ENCODE results near the gene OMP. TPM values are rescaled to one million over a fixed set of nuclear protein-coding genes. Genes with fewer than 3 reads are reported as not detected.

Gene OMP
- total and polyA plus RNA-seq, 2 of the 13 experiments (the other 11 are each of a cell fraction or from before 2014, with no cell fraction given): not detected

GRCh38 chr11:77148963-77149715 is 46.5 kb downstream of the OMP start (continued):
- TF ChIP-seq PRDM10 (CRISPR knock-in tag; IDR thresholded peaks at IDR 0.05; ENCODE audit: low read depth) (no peak), DDIT3 (CRISPR knock-in tag; IDR thresholded peaks at IDR 0.05) (no peak), ZBTB34 (CRISPR knock-in tag; IDR thresholded peaks at IDR 0.05) (no peak)

- no peak for DNase-seq (ENCODE audit: low spot score)
- TF ChIP-seq ELF3 (CRISPR knock-in tag; IDR thresholded peaks at IDR 0.05) (no peak), PCBP2 (optimal IDR thresholded peaks at IDR 0.05; ENCODE audit: low read depth, low read length, poor library complexity, severe bottlenecking) (no peak), THAP9 (CRISPR knock-in tag; IDR thresholded peaks at IDR 0.05; ENCODE audit: borderline replicate concordance) (no peak), ZNF18 (CRISPR knock-in tag; IDR thresholded peaks at IDR 0.05; ENCODE audit: insufficient replicate concordance) (no peak), MAZ (IDR thresholded peaks at IDR 0.05; ENCODE audit: borderline replicate concordance, low read depth, low read length) (no peak), MAZ (CRISPR knock-in tag; IDR thresholded peaks at IDR 0.05; ENCODE audit: low read depth) (no peak), NFATC3 (CRISPR knock-in tag; IDR thresholded peaks at IDR 0.05) (no peak)
These were observed 47.2 kb downstream of the OMP start for GRCh38 chr11:77149716-77150392.

More at GRCh38 chr11:77149716-77150392, 47.2 kb downstream of the OMP start:
- no TSS peak for BruUV-seq (replicated peaks)
- Histone ChIP-seq H3K27ac (ENCODE audit: extremely low read length, insufficient read depth, low read length) (no peak overlapping the region), H3K4me3 (replicated peaks in 1 of 3; ENCODE audit: insufficient read depth in 1 of 3, low read depth in 2 of 3, low read length in 3 of 3) (no peak overlapping the region), H3K36me3 (replicated peaks in 1 of 2; ENCODE audit: control insufficient read depth in 1 of 2, insufficient read depth in 2 of 2, low read length in 2 of 2) (no peaks in the 10 kb centered on the region), H2AFZ (ENCODE audit: low read length) (no peak overlapping the region), H4K20me1 (ENCODE audit: insufficient read depth, low read length) (no peaks in the 10 kb centered on the region), H3K79me2 (ENCODE audit: insufficient read depth, low read length) (no peaks in the 10 kb centered on the region), H3K9me3 (ENCODE audit: low read length) (no peaks in the 10 kb centered on the region), H3K27me3 (ENCODE audit: control insufficient read depth in 1 of 2, insufficient read depth in 2 of 2, low read length in 2 of 2) (no peaks in the 10 kb centered on the region), H3K4me1 (ENCODE audit: insufficient read depth, low read length) (peaks cover 33% of the 10 kb centered on the region), H3K4me2 (ENCODE audit: low read depth, low read length) (no peak overlapping the region), H3K9ac (ENCODE audit: insufficient read depth, low read depth, low read length) (no peak overlapping the region)
- ChIA-PET CTCF (ENCODE audit: low intra/inter-chr PET ratio, low total read pairs) (no interaction called here), POLR2A (no interaction called here)
- no peak for ATAC-seq
- intact Hi-C loops (cut with micrococcal nuclease; ENCODE audit: unreplicated experiment) (no loop called here), in situ Hi-C loops (cut with HindIII; ENCODE audit: extremely low pct_ligation_motif_present, low pct_unique_long_range_greater_than_20kb) (no loop called here)
- FAIRE-seq: no peak
- 94% methylated on average over 8 of the region's 12 CpGs for WGBS (ENCODE audit: low lambda C conversion rate)

Measured in HepG2 (cell line).